HG02798 (cell line): ENCODE data around the gene UAP1.
"Not testable (repeated sequence)": the region's sequence is repeated elsewhere in the genome, so short reads cannot be mapped to it uniquely, and the experiment has no call there.

Experiments used
- ATAC-seq: cut with Tn5 transposase; IDR thresholded peaks from one replicate; pipeline ENCODE4 v1.9.1; 2021; ENCODE audit warnings: mild to moderate bottlenecking; ENCODE audit not compliant: unreplicated experiment, poor library complexity

Gene UAP1

GRCh38 chr1:162562470-162562828 is 927 bp downstream of the UAP1 start:
- no peak for ATAC-seq

- no peak for ATAC-seq
Measured at GRCh38 chr1:162564762-162565218, 3.3 kb downstream of the UAP1 start.

DNA sequence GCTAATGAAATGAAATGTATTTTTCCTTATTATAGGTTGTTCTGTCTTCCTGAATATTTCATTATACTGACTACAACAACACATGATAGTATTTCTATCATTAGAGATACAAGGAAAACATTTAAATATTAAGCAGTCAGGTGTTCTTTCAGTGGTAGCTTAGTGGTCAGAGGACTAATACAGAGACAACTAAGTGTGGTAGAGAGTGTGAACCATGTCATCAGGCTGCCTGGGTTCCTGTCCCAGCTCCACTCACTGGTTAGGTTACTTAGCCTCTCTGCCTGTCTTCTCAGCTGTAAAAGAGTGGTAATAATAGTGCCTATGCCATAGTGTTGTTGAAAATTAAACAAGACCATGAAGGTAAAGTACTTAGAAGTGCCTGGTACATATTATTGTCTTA is 3.9 kb downstream of the UAP1 start:
- no peak for ATAC-seq

GRCh38 chr1:162566870-162567269 is 5.3 kb downstream of the UAP1 start:
- no peak for ATAC-seq

DNA sequence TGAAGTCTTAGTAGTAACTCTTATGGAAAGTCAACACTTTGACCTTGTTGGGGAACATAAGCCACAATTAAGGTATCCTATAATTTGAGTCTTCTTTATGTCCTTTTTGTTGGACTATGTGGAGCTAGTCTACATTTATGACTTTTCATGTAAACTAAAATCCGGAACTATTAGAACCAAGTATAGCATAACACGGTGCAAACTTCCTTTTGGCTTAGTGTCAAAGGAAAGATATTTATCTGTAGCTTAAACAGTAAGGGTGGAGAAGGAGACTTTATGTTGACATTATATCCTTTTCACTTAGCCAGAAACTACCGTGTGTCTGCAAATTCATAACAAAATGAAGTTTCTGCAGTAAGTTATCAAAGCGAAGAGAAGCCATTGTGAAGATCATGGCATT is 7.3 kb downstream of the UAP1 start:
- ATAC-seq, result no peak

DNA sequence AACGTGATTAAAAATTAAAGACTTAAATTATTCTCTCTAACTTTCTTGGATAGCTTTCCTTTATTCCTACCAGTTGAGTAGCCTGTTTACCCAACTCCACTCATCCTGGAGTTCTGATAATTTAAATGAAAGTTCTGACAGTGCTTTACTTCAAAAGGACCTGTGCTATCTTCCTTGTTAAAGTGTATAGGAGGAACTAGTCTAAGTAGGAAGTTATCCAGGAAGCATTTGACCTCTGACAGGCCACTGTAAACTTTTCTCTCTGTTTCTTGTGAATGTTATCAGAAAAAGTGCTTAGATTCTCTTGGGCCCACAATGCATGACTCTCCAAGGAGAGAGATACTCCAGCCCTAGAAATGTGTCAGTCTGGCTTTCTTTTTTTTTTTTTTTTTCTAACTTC is 9.2 kb downstream of the UAP1 start:
- no peak for ATAC-seq

- ATAC-seq, result not testable (repeated sequence)
Measured at GRCh38 chr1:162571121-162571520, 9.6 kb downstream of the UAP1 start.

DNA sequence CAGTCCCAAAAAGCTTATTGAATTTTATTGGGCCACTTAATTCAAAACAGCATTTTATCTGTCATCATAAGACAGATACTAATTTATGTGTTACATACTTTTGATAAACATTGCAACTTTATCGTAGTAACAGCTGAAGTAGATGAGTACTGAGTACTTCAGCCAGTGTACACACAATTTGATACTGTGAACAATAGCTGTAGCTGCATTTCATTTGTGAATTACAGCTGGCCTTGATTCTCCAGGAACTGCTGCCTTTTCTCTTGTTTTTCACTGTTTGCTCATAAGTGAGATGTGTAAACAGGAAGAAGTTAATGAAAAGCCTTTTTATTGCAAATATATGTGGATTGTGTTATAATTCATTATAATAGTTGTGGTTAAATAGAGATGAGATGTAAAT is 10.2 kb downstream of the UAP1 start:
- ATAC-seq, result no peak

GRCh38 chr1:162573136-162573535 is 11.6 kb downstream of the UAP1 start:
- ATAC-seq, result no peak

DNA sequence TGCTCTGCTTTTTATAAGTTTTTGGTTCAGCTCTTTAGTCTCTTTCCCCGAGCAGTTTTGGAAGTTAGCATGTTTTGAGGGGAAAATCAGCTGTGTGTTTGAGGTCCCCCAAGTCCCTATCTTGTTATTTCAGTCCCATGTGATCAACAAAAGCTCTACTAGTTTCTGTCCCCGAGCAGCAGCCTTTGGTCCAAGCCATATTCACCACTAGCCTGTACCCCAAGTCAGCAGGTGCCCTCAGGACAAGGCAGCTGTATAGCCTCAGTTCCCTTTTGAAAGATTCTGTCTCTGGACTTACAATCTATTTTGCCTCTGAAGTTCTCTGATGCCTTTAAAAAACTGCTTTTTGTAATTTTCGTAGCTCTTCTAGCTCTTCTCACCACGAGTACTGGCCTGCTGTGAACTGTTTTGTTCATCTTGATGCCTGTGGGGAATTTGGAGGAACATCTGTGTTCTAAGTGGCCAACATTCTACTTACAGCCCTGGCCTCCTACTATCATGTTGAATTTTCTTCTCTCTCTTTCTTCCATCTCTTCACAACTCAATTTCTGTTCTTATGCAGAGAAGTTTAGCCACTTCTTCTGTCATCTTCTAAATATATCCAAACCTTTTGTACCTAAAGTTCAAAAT is 16.7 kb downstream of the UAP1 start:
- no peak for ATAC-seq

DNA sequence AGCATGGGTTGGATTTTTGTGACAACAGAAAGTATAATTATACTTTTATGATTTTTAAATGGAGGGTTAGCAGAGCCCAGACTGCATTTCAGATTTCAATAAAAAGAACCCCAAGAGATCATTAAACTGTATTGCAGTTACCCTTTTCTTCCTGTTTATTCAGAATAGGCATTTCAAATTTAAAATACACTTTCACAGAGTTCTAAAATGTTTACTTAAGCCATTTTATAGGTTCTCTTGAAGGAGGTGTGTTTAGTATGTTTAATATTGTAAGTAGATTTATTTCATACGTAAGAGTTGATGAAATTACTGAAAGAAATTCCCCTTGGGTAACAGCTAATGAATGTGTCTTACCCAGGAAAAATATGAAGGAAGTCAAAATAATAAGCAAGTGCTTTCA is 17.4 kb downstream of the UAP1 start:
- no peak for ATAC-seq

DNA sequence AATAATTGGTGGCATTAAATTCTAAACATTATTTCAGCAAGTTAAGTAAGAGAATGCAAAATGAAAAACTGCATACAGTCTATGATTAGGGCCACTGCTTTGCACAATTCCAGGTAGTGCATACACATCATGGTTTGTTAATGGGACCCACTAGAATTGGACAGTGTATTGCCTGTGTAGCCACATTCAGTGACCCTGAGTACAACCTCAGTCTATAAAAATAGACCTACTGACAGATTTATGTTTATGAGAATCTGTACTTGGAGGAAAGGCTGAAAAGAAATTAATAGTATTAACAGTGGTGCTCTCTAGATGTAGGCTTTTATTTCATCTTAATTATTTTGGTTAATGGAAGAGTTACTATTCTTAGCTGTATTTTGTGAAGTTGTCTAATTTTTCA is 18.8 kb downstream of the UAP1 start:
- no peak for ATAC-seq

DNA sequence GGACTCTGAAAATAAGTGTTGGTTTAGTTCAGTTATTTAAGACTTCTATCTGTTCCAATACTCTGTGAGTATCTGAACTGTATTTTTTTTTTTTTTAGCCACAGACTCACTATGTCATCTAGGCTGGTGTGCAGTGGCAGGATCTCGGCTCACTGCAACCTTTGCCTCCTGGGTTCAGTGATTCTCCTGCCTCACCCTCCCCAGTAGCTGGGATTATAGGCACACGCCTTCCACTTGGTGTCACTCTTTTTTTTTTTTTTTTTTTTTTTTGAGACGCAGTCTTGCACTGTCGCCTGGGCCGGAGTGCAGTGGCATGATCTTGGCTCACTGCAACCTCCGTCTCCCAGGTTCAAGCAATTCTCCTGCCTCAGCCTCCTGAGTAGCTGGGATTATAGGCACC is 21.4 kb downstream of the UAP1 start:
- not testable (repeated sequence) for ATAC-seq

DNA sequence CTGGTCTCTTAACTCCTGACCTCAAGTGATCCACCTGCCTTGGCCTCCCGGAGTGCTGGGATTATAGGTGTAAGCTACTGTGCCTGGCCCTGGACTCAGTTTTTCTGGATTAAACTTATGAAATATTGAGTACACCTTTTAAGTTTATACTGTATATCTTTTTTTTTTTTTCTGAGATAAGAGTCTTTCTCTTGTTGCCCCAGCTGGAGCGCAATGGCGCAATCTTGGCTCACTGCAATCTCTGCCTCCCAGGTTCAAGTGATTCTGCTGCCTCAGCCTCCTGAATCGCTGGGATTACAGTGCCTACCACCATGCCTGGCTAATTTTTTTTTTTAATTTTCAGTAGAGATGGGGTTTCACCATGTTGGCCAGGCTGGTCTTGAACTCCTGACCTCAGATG is 23.6 kb downstream of the UAP1 start:
- ATAC-seq, result not testable (repeated sequence)

GRCh38 chr1:162587347-162587746 is 25.8 kb downstream of the UAP1 start:
- ATAC-seq, result no peak

DNA sequence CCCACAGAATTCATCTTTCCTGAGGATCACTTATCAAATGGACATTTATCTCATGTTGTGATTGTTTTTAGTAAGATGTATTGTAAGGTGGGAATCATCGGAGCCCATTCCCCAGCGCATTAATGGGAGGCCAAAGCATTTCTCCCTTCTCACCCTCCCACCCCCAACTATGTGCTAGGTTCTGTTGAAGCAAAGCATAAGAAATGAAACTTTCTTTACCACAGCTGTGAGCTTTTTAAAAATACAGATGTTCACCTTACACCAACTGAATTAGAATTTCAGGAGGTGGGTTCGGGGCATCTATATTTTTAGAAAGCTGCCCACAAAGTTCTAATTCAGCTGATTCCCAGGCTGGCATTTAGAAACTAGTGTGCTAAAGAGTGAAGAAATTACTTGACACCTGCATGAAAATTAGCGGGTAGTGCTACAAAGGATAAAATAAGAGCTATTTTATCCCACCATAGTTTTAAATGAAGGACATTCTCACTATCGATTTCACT is 26.3 kb downstream of the UAP1 start:
- no peak for ATAC-seq

DNA sequence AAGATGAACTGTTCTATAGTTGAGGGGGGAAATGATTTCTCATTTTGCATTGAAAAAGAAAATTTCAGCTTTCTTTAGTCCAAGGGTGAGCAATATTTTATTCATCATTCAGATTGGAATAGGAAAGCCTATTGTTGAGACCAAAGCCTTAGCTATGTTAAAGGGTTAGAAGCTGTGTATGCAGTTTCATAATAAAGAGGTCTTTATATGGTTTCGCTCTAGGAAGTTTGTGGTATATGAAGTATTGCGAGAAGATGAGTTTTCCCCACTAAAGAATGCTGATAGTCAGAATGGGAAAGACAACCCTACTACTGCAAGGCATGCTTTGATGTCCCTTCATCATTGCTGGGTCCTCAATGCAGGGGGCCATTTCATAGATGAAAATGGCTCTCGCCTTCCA is 28.6 kb downstream of the UAP1 start:
- ATAC-seq, result no peak

DNA sequence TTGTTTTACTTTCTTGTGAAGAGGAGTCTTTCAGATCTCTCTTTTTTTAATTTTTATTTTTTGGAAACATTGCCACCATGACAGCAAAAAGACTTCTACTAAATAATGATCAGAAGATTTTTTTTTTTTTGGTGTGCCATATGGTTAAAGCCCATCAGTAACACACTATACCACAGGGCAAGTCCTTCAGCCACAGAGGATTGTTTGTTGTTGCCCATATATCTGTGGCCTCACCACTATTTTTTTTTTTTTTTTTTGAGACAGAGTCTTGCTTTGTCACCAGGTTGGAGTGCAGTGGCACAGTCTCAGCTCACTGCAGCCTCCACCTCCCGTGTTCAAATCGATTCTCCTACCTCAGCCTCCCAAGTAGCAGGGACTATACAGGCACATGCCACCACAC is 29.2 kb downstream of the UAP1 start:
- no peak for ATAC-seq

GRCh38 chr1:162596514-162597170 is 35.1 kb downstream of the UAP1 start:
- no peak for ATAC-seq

GRCh38 chr1:162599451-162599850 is 37.9 kb downstream of the UAP1 start:
- ATAC-seq, result no peak

DNA sequence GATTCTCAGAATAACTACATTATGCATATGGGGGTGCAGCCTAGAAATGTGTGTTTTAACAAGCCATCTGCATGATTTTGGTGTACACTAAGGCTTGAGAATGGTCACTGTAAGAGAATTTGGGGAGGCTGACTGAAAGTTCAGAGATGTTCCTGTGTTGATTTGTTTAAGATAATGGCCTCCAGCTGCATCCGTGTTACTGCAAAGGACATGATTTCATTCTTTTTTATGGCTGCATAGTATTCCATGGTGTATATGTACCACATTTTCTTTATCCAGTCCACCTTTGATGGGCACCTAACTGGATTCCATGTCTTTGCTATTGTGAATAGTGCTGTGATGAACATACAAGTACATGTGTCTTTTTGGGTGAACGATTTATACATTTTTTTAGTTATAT is 41.6 kb downstream of the UAP1 start:
- ATAC-seq, result not testable (repeated sequence)
